ENCODE data around the gene POLR2H. TPM values are rescaled to one million over a fixed set of nuclear protein-coding genes. Genes with fewer than 3 reads are reported as not detected.

The POLR2H gene
- total RNA-seq, 4 donors from 2014 or later: 58.1 to 113 (median 85.6) TPM

DNA sequence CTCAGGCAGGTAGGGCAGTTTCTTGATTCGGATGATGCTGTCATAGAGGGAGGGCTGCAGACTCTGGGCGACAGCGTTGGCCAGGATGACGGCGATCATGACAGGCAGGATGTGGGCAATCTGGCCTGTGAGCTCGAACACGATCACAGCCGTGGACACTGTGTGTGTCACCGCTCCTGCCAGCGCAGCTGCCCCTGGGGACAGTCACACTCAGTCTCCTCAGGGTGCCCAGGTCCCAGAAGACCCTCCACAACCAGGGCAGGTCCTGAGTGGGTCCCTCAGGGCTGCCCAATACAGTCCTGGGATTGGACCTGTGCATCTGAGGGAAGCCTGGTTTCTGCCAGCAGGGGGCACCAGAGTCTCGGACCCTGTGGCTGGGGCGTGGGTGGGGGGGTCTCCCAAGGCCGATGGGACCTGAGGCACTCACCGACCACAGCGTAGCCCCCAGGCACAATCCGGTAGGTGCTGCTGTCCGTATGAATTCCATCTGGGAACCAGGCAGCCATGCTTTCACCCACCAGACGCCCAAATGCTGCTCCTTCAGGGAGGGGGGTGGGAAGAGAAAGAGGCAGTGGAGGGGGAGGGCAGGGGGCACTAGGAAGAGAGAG, 7.3 kb upstream of the POLR2H start:
- Histone ChIP-seq H3K4me3 (replicated peaks in 1 of 3) (no peak overlapping the region), H3K4me1 (no peaks in the 10 kb centered on the region), H3K27ac (no peak overlapping the region), H3K27me3 (no peaks in the 10 kb centered on the region), H3K9me3 (no peaks in the 10 kb centered on the region), H3K36me3 (no peaks in the 10 kb centered on the region)
- intact Hi-C loops (cut with DNase I): no loop called here
- TF ChIP-seq, protein P1, sequence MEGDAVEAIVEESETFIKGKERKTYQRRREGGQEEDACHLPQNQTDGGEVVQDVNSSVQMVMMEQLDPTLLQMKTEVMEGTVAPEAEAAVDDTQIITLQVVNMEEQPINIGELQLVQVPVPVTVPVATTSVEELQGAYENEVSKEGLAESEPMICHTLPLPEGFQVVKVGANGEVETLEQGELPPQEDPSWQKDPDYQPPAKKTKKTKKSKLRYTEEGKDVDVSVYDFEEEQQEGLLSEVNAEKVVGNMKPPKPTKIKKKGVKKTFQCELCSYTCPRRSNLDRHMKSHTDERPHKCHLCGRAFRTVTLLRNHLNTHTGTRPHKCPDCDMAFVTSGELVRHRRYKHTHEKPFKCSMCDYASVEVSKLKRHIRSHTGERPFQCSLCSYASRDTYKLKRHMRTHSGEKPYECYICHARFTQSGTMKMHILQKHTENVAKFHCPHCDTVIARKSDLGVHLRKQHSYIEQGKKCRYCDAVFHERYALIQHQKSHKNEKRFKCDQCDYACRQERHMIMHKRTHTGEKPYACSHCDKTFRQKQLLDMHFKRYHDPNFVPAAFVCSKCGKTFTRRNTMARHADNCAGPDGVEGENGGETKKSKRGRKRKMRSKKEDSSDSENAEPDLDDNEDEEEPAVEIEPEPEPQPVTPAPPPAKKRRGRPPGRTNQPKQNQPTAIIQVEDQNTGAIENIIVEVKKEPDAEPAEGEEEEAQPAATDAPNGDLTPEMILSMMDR (IDR thresholded peaks at IDR 0.05): peak; percentile 18 to 80 (median 40)
- no peak for TF ChIP-seq POLR2A (IDR thresholded peaks at IDR 0.05)
- peak; percentile 40 to 46 for DNase-seq
- 40 to 66% methylated on average over 7 to 9 of the region's 18 CpGs for WGBS, 2 donors

DNA sequence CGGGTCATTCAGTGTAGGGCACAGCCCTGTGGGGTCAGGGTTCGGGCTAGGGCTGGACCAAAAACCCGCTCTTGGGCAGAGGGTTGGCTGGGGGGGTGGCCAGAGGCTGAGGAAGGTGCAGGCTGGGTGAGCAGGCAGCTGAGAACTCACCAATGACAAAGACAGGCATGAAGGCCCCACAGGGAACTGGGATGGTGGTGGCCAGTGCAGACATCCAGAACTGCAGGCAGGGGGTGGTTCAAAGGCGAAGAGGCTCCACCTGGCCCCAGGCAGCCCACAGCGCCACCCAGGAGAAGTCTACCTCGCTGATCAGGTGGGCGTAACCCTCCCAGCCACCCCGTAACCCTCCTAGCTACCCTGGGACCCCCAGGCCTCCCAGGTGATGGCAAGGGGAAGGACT, 6.8 kb upstream of the POLR2H start:
- no peaks in the 10 kb centered on the region for H3K36me3 ChIP-seq
- DNase-seq: no peak
- no peaks in the 10 kb centered on the region for H3K4me1 ChIP-seq
- 85 to 86% methylated on average over 7 to 8 of the region's 8 CpGs for WGBS, 2 donors
- no peaks in the 10 kb centered on the region for H3K27me3 ChIP-seq
- H3K4me3 ChIP-seq (replicated peaks in 1 of 3): no peak overlapping the region
- TF ChIP-seq, protein P1 (IDR thresholded peaks at IDR 0.05): no peak
- no peak for TF ChIP-seq POLR2A (IDR thresholded peaks at IDR 0.05)
- intact Hi-C loops (cut with DNase I): no loop called here
- H3K27ac ChIP-seq: no peak overlapping the region
- no peaks in the 10 kb centered on the region for H3K9me3 ChIP-seq

DNA sequence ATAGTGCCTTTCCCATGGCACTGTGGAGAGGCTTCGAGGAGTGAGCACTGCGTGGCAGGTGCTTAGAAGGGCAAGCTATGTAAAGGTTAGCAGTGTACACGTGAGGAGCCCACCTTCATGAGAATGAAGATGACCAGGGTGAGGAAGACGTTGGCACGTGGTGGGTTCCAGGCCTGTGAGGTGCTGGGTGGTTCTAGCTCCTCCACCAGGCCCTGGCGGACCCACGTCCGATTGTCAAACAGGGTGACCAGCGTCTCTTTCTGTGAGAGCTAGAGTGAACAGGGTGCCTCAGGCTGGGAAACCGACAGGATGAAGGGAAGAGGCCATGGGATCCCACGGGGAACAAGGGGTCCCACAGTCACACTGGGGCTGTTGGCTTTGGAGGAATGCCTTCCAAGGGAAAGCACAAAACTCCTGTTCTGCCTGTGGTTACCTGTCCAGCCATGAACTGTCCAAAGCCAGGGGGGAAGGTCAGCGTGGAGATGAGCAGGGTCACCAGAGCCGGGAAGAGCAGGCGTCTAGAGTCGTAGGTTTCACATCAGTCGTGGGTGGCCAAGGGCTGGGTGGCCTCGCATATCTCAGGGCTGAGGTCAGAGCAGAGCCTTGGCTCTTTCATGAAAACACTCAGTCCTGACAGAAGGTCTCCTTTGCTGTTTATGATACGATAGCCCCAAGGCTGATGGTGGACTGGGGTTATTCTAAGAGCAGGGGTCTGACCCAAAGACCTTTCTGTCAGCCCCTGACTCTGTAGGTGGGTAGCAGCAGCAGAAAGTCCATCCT, 6.1 kb upstream of the POLR2H start:
- no peak for DNase-seq
- Histone ChIP-seq H3K36me3 (no peaks in the 10 kb centered on the region), H3K9me3 (no peaks in the 10 kb centered on the region), H3K27me3 (no peaks in the 10 kb centered on the region), H3K4me3 (replicated peaks in 1 of 3) (no peak overlapping the region), H3K4me1 (peaks cover under 1 to 4% of the 10 kb centered on the region in 2 donors), H3K27ac (no peak overlapping the region)
- intact Hi-C loops (cut with DNase I): no loop called here
- no peak for TF ChIP-seq POLR2A (IDR thresholded peaks at IDR 0.05)
- TF ChIP-seq, protein P1 (IDR thresholded peaks at IDR 0.05): no peak
- WGBS, 2 donors: 90 to 92% methylated on average over 15 to 18 of the region's 18 CpGs

DNA sequence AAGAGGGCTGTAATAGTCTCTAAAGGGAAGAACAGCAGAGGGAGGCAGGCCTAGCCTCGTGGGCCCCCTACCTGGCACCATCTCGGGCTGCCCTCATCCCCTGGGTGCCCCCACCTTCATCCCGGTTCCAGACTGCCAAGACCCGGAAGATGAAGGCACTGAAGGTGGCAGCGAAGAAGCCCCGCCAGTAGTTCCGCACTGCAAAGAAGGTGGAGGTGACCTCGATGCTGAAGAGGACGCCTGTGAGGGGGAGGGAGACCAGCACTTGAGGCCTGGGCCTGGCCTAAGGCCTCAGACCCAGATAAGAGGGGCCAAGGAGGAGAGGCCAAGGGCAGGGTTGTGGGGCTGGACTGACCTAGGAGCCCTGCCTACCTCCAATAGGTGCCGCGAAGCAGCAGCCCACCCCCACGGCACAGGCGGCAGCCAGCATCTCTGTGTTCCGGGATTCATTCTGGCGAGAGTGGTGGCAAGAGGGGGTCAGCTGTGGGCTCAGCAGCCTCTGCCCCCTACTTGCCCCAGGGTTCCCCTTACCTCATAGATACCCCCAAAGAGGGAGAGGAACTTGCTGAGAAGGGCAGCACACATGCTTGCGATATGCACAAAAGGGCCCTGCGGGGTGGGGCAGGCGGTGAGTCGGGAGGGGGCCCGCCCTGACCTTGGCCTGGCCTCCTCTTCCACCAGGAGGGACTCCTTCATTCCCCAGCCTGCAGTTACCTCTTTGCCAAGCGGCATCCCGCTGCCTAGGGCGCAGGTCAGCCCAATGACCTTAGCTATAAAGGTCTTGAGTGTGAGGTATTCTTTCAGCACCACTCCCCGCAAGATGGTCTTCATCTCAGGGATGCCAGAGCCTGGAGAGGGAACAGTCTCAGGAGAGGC, 4.0 kb upstream of the POLR2H start:
- no peaks in the 10 kb centered on the region for H3K27me3 ChIP-seq
- WGBS, 2 donors: 94 to 96% methylated on average over 18 to 24 of the region's 24 CpGs
- no peak overlapping the region for H3K27ac ChIP-seq
- DNase-seq: no peak
- intact Hi-C loops (cut with DNase I): no loop called here
- H3K4me1 ChIP-seq: peaks cover 8 to 12% of the 10 kb centered on the region in 2 donors
- no peaks in the 10 kb centered on the region for H3K36me3 ChIP-seq
- H3K9me3 ChIP-seq: no peaks in the 10 kb centered on the region
- no peak overlapping the region for H3K4me3 ChIP-seq (replicated peaks in 1 of 3)
- no peak for TF ChIP-seq POLR2A (IDR thresholded peaks at IDR 0.05)
- TF ChIP-seq, protein P1 (IDR thresholded peaks at IDR 0.05): no peak

Data from thyroid gland (tissue), 4 donors.